OCI-LY1 (cell line): ENCODE measurements around the gene ASB6.

Experiments
- CTCF ChIP-seq: fragments of 200-600 bp; sonication (generic), shearing (Covaris generic); IDR thresholded peaks from 2 replicates; pipeline ENCODE4 v1.5.1; 2017; ENCODE audit warnings: mild to moderate bottlenecking, antibody characterized with exemption, low read length, moderate library complexity, mixed read lengths
- EZH2 ChIP-seq: fragments of 200-600 bp; sonication (generic), shearing (Covaris generic); IDR thresholded peaks from 2 replicates; pipeline ENCODE4 v1.8.0; 2017; ENCODE audit warnings: borderline replicate concordance, mixed run types, mild to moderate bottlenecking, antibody characterized with exemption, low read length, moderate library complexity, mixed read lengths

- TF ChIP-seq CTCF, result no peak
- no peak for TF ChIP-seq EZH2
These were observed 15.2 kb downstream of the ASB6 start for GRCh38 chr9:129626625-129627284.
